ENCODE measurements around the gene GNG2. TPM values are rescaled to one million over a fixed set of nuclear protein-coding genes. Genes with fewer than 3 reads are reported as not detected.

Gene GNG2
- polyA plus RNA-seq, 1 of the 3 experiments (the other 2 are of a cell fraction), result 17.8 TPM

GRCh38 chr14:51929910-51930682 is 69.7 kb downstream of the GNG2 start:
- H4K20me1 ChIP-seq (ENCODE audit: insufficient read depth), result no peaks in the 10 kb centered on the region
- H3K4me1 ChIP-seq (ENCODE audit: control insufficient read depth in 1 of 2, insufficient read depth in 2 of 2, low read depth in 1 of 2, low read length in 1 of 2), result peaks cover 7 to 20% of the 10 kb centered on the region in 2 experiments; a peak in 2 of 4 replicates
- H3F3A ChIP-seq (replicated peaks; ENCODE audit: insufficient read depth), result peaks cover 11% of the 10 kb centered on the region
- ChIA-PET CTCF (interaction anchor here (1.1 kb wide), 1 partner anchor 12 kb away, joined by 3 read pairs; no protein-coding TSS in a partner anchor), POLR2A (no interaction called here)
- H2AFZ ChIP-seq (ENCODE audit: low read depth), result no peak overlapping the region
- 87% methylated on average over 8 of the region's 8 CpGs for WGBS (ENCODE audit: low lambda C conversion rate)
- H3K27ac ChIP-seq (ENCODE audit: low read depth in 2 of 2, low read length in 1 of 2), result peak overlapping the region in 1 of 2 experiments; percentile 47; a peak in 2 of 4 replicates
- no peak overlapping the region for H3K4me3 ChIP-seq (ENCODE audit: low read depth in 2 of 2, low read length in 1 of 2)
- H3K27me3 ChIP-seq (ENCODE audit: insufficient read depth), result no peaks in the 10 kb centered on the region
- no peak overlapping the region for H3K9ac ChIP-seq
- H3K9me2 ChIP-seq, result no peaks in the 10 kb centered on the region
- TF ChIP-seq EZH2phosphoT487 (IDR thresholded peaks at IDR 0.05; ENCODE audit: borderline replicate concordance, low read depth) (no peak), MXI1 (IDR thresholded peaks at IDR 0.05; ENCODE audit: low read depth, low read length) (no peak), ELF1 (IDR thresholded peaks at IDR 0.05) (no peak), GATA2 (CRISPR knock-in tag; IDR thresholded peaks at IDR 0.05) (no peak), RXRA (IDR thresholded peaks at IDR 0.05; ENCODE audit: borderline replicate concordance, low read depth) (no peak), TCF12 (IDR thresholded peaks at IDR 0.05) (no peak), FOXJ3 (CRISPR knock-in tag; IDR thresholded peaks at IDR 0.05) (no peak), EP300 (IDR thresholded peaks at IDR 0.05; ENCODE audit: borderline replicate concordance in 1 of 2, low read depth in 1 of 2, low read length in 1 of 2) (no peak), NFIC (IDR thresholded peaks at IDR 0.05; ENCODE audit: borderline replicate concordance) (no peak), REST (IDR thresholded peaks at IDR 0.05; ENCODE audit: low read depth, low read length) (no peak), USF2 (IDR thresholded peaks at IDR 0.05; ENCODE audit: borderline replicate concordance, low read depth, low read length) (no peak), ZBTB33 (IDR thresholded peaks at IDR 0.05; ENCODE audit: borderline replicate concordance, low read depth) (no peak), USF1 (IDR thresholded peaks at IDR 0.05; ENCODE audit: borderline replicate concordance, low read depth) (no peak), RCOR1 (IDR thresholded peaks at IDR 0.05; ENCODE audit: low read length) (no peak), FOXM1 (IDR thresholded peaks at IDR 0.05; ENCODE audit: low read depth) (no peak), IRF3 (IDR thresholded peaks at IDR 0.05; ENCODE audit: low read depth, low read length) (no peak), MEF2A (IDR thresholded peaks at IDR 0.05; ENCODE audit: borderline replicate concordance, low read depth) (no peak)
- no peaks in the 10 kb centered on the region for H3K79me2 ChIP-seq (ENCODE audit: insufficient read depth)
- H3K9me3 ChIP-seq, result no peaks in the 10 kb centered on the region
- H3K4me2 ChIP-seq, result peak overlapping the region; percentile 13; the same call in 1 of the 2 replicates
- DNase-seq, result no peak
- no peaks in the 10 kb centered on the region for H3K36me3 ChIP-seq (replicated peaks in 1 of 2; ENCODE audit: control insufficient read depth in 1 of 2, insufficient read depth in 2 of 2, low read length in 1 of 2)

Measured in SK-N-SH (cell line).